OCI-LY3 (cell line): ENCODE data around the gene OAS2.

Experiments
- CTCF ChIP-seq: fragments of 200-600, 300-600 bp; sonication (generic); IDR thresholded peaks from 2 replicates; pipeline ENCODE4 v1.5.1; 2014; ENCODE audit warnings: antibody characterized with exemption, low read length, low read depth
- EZH2phosphoT487 ChIP-seq: fragments of 200-600 bp; shearing (Covaris generic); IDR thresholded peaks from 2 replicates; pipeline ENCODE4 v1.6.1; 2018; ENCODE audit warnings: antibody characterized with exemption, mixed run types, low read depth

- TF ChIP-seq CTCF (no peak), EZH2phosphoT487 (no peak)
Measured at GRCh38 chr12:112962561-112962960, 15.8 kb upstream of the OAS2 start.
